H1 (cell line): Measurements from ENCODE around the gene SLC25A48. TPM values are rescaled to one million over a fixed set of nuclear protein-coding genes. Genes with fewer than 3 reads are reported as not detected.

Source experiments
- GABPA ChIP-seq: IDR thresholded peaks from 2 replicates; pipeline ENCODE4 v1.6.1; 2011; ENCODE audit warnings: mild to moderate bottlenecking, low read length, moderate library complexity, borderline replicate concordance; ENCODE audit not compliant: insufficient read depth
- MAFK ChIP-seq: IDR thresholded peaks from 2 replicates; pipeline ENCODE4 v1.6.1; 2012; ENCODE audit warnings: low read depth, mild to moderate bottlenecking, improper control_type of control experiment, low read length
- NANOG ChIP-seq: IDR thresholded peaks from 2 replicates; pipeline ENCODE4 v1.6.1; 2011; ENCODE audit warnings: low read length, low read depth, mild to moderate bottlenecking, inconsistent platforms; ENCODE audit not compliant: insufficient read depth, poor library complexity, severe bottlenecking
- POLR2AphosphoS5 ChIP-seq: IDR thresholded peaks from 2 replicates; pipeline ENCODE4 v1.6.1; 2011; ENCODE audit warnings: low read depth, low read length
- polyA plus RNA-seq, 7 experiments: library from polyadenylated mRNA; depleted of rRNA in 3 of 7; stranded (reverse) in 5 of 7; unstranded in 2 of 7; fragments of >200 nt in 5 of 7; fragments of 200-250 nt in 2 of 7; gene quantifications; 1 replicate in 5 of 7; 2 replicates in 1 of 7; 4 replicates in 1 of 7; pipeline versions ENCODE4 v1.2.1 to v1.2.3, GENCODE V29; 2011 to 2013; ENCODE audit warnings: missing spikeins in 2 of 7, mixed read lengths in 2 of 7
- total RNA-seq: library from RNA; stranded (reverse); fragmentation: NEBNext Ultra II Directional; extraction: Animal tissue kit (Norgen Biotek cat#: 25700); gene quantifications from 2 replicates; pipeline ENCODE4 v1.2.1, GENCODE V29; 2021
- TF ChIP-seq, protein P1 (sequence below): fragments of 300-600 bp; sonication (generic); IDR thresholded peaks from 2 replicates; pipeline ENCODE4 v1.7.1; 2012; ENCODE audit warnings: low read length, moderate library complexity, mild to moderate bottlenecking, inconsistent platforms; ENCODE audit not compliant: insufficient replicate concordance

SLC25A48 gene
- total and polyA plus RNA-seq, 2 of the 8 experiments (the other 6 are each of a cell fraction or from before 2014, with no cell fraction given) = 1.3 to 1.8 TPM

GRCh38 chr5:135824541-135825041 is 9.9 kb upstream of the SLC25A48 start (continued):
- TF ChIP-seq GABPA = no peak
- no peak for TF ChIP-seq POLR2AphosphoS5
- TF ChIP-seq, protein P1, sequence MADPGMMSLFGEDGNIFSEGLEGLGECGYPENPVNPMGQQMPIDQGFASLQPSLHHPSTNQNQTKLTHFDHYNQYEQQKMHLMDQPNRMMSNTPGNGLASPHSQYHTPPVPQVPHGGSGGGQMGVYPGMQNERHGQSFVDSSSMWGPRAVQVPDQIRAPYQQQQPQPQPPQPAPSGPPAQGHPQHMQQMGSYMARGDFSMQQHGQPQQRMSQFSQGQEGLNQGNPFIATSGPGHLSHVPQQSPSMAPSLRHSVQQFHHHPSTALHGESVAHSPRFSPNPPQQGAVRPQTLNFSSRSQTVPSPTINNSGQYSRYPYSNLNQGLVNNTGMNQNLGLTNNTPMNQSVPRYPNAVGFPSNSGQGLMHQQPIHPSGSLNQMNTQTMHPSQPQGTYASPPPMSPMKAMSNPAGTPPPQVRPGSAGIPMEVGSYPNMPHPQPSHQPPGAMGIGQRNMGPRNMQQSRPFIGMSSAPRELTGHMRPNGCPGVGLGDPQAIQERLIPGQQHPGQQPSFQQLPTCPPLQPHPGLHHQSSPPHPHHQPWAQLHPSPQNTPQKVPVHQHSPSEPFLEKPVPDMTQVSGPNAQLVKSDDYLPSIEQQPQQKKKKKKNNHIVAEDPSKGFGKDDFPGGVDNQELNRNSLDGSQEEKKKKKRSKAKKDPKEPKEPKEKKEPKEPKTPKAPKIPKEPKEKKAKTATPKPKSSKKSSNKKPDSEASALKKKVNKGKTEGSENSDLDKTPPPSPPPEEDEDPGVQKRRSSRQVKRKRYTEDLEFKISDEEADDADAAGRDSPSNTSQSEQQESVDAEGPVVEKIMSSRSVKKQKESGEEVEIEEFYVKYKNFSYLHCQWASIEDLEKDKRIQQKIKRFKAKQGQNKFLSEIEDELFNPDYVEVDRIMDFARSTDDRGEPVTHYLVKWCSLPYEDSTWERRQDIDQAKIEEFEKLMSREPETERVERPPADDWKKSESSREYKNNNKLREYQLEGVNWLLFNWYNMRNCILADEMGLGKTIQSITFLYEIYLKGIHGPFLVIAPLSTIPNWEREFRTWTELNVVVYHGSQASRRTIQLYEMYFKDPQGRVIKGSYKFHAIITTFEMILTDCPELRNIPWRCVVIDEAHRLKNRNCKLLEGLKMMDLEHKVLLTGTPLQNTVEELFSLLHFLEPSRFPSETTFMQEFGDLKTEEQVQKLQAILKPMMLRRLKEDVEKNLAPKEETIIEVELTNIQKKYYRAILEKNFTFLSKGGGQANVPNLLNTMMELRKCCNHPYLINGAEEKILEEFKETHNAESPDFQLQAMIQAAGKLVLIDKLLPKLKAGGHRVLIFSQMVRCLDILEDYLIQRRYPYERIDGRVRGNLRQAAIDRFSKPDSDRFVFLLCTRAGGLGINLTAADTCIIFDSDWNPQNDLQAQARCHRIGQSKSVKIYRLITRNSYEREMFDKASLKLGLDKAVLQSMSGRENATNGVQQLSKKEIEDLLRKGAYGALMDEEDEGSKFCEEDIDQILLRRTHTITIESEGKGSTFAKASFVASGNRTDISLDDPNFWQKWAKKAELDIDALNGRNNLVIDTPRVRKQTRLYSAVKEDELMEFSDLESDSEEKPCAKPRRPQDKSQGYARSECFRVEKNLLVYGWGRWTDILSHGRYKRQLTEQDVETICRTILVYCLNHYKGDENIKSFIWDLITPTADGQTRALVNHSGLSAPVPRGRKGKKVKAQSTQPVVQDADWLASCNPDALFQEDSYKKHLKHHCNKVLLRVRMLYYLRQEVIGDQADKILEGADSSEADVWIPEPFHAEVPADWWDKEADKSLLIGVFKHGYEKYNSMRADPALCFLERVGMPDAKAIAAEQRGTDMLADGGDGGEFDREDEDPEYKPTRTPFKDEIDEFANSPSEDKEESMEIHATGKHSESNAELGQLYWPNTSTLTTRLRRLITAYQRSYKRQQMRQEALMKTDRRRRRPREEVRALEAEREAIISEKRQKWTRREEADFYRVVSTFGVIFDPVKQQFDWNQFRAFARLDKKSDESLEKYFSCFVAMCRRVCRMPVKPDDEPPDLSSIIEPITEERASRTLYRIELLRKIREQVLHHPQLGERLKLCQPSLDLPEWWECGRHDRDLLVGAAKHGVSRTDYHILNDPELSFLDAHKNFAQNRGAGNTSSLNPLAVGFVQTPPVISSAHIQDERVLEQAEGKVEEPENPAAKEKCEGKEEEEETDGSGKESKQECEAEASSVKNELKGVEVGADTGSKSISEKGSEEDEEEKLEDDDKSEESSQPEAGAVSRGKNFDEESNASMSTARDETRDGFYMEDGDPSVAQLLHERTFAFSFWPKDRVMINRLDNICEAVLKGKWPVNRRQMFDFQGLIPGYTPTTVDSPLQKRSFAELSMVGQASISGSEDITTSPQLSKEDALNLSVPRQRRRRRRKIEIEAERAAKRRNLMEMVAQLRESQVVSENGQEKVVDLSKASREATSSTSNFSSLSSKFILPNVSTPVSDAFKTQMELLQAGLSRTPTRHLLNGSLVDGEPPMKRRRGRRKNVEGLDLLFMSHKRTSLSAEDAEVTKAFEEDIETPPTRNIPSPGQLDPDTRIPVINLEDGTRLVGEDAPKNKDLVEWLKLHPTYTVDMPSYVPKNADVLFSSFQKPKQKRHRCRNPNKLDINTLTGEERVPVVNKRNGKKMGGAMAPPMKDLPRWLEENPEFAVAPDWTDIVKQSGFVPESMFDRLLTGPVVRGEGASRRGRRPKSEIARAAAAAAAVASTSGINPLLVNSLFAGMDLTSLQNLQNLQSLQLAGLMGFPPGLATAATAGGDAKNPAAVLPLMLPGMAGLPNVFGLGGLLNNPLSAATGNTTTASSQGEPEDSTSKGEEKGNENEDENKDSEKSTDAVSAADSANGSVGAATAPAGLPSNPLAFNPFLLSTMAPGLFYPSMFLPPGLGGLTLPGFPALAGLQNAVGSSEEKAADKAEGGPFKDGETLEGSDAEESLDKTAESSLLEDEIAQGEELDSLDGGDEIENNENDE = no peak
- TF ChIP-seq NANOG = no peak
- no peak for TF ChIP-seq MAFK
- TF ChIP-seq, all 59 proteins: peak for 0
